ENCODE results near the gene TMEM59. TPM values are rescaled to one million over a fixed set of nuclear protein-coding genes. Genes with fewer than 3 reads are reported as not detected.
A peak's percentile ranks its signal among the peaks of the same experiment; 100 is the strongest.
"Not testable (repeated sequence)": the region's sequence is repeated elsewhere in the genome, so short reads cannot be mapped to it uniquely, and the experiment has no call there.

The TMEM59 gene
- total RNA-seq, 6 experiments from 2014 or later = 133 to 379 (median 280) TPM

DNA sequence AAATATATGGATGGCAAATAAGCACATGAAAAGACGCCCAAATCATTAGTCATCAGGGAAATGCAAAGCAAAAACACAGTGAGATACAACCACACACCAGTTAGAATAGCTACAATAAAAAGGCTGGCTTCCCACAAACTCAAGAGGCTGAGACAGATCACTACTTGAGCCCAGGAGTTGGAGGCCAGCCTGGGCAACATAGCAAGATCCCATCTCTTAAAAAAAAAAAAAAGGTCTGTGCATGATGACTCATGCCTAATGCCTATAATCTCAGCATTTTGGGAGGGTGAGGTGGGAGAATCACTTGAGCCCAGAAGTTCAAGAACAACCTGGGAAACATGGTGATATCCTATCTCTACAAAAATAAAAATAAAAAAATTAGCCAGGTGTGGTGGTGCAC, 54.8 kb downstream of the TMEM59 start:
- Histone ChIP-seq H3K4me1 (no peaks in the 10 kb centered on the region), H3K27me3 (no peaks in the 10 kb centered on the region), H3K4me3 (no peak overlapping the region), H3K36me3 (no peaks in the 10 kb centered on the region), H3K9me3 (no peaks in the 10 kb centered on the region), H3K27ac (no peak overlapping the region)
- TF ChIP-seq, protein P1, sequence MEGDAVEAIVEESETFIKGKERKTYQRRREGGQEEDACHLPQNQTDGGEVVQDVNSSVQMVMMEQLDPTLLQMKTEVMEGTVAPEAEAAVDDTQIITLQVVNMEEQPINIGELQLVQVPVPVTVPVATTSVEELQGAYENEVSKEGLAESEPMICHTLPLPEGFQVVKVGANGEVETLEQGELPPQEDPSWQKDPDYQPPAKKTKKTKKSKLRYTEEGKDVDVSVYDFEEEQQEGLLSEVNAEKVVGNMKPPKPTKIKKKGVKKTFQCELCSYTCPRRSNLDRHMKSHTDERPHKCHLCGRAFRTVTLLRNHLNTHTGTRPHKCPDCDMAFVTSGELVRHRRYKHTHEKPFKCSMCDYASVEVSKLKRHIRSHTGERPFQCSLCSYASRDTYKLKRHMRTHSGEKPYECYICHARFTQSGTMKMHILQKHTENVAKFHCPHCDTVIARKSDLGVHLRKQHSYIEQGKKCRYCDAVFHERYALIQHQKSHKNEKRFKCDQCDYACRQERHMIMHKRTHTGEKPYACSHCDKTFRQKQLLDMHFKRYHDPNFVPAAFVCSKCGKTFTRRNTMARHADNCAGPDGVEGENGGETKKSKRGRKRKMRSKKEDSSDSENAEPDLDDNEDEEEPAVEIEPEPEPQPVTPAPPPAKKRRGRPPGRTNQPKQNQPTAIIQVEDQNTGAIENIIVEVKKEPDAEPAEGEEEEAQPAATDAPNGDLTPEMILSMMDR (IDR thresholded peaks at IDR 0.05) = no peak
- TF ChIP-seq POLR2A (IDR thresholded peaks at IDR 0.05) = no peak
- 100% methylated on average over 1 of the region's 1 CpG for WGBS (ENCODE audit: insufficient coverage, low coverage, low lambda C conversion rate, missing lambda C conversion rate)
- ATAC-seq (no peak), DNase-seq (no peak)
- intact Hi-C loops (cut with DNase I) = no loop called here

- Histone ChIP-seq H3K9me3 (no peaks in the 10 kb centered on the region), H3K27ac (no peak overlapping the region), H3K27me3 (no peaks in the 10 kb centered on the region), H3K4me1 (no peaks in the 10 kb centered on the region), H3K4me3 (no peak overlapping the region), H3K36me3 (no peaks in the 10 kb centered on the region)
- ATAC-seq (no peak), DNase-seq (no peak)
- intact Hi-C loops (cut with DNase I) = no loop called here
- WGBS (ENCODE audit: insufficient coverage, low coverage, low lambda C conversion rate, missing lambda C conversion rate) = 92% methylated on average over 1 of the region's 1 CpG
- TF ChIP-seq POLR2A (IDR thresholded peaks at IDR 0.05) = no peak
- TF ChIP-seq, protein P1 (IDR thresholded peaks at IDR 0.05) = no peak
Measured at GRCh38 chr1:53995683-53996082, 57.3 kb downstream of the TMEM59 start.

GRCh38 chr1:53994516-53994915, 58.5 kb downstream of the TMEM59 start:
- ATAC-seq; H3K36me3 ChIP-seq; H3K9me3 ChIP-seq; DNase-seq; H3K27ac ChIP-seq; H3K27me3 ChIP-seq; H3K4me3 ChIP-seq; intact Hi-C loops (cut with DNase I); H3K4me1 ChIP-seq: not testable (repeated sequence)
- 86% methylated on average over 2 of the region's 2 CpGs for WGBS (ENCODE audit: insufficient coverage, low coverage, low lambda C conversion rate, missing lambda C conversion rate)

DNA sequence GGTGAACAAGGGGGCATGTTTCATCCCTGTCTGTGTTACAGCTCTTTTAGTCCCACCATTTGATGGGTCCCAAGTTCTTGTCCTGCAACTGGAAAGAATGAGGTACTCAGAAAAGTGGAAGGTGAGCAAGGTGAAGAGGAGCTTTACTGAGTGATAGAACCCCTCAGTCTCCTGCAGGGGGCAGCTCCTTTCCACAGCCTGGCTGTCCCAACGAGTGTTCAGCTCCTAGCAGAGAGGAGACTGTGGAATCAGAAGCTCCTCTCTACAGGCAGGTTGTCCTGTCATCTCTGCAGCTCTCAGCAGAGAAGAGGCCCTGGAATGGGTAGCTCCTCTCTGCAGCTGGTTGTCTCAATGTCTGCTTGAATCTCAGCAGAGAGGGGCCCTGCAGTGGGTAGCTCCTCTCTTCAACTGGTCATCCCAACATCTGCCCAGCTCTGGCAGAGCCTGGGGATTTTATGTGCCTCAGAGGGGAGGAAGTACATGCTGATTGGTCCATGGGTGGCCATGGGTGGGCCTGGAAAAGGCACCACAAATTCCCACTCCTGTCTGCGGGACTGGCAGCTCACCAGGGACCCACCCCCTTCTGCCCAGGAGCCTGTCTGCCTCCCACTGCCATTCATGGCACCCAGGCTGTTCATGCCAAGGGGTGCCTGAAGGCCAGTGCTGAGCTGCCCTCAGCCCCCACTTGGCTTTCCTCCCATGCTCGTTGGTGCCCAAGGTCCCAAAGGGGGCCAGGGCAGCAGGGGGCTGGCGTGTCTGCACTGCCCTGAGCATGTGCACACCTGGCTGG, 60.7 kb downstream of the TMEM59 start:
- H3K9me3 ChIP-seq = no peaks in the 10 kb centered on the region
- TF ChIP-seq, protein P1 (IDR thresholded peaks at IDR 0.05) = peak; percentile 17 to 41 (median 26)
- TF ChIP-seq POLR2A (IDR thresholded peaks at IDR 0.05) = no peak
- no peaks in the 10 kb centered on the region for H3K4me1 ChIP-seq
- ATAC-seq (peak; percentile 53 to 79 (median 61)), DNase-seq (no peak)
- no peaks in the 10 kb centered on the region for H3K36me3 ChIP-seq
- no peak overlapping the region for H3K4me3 ChIP-seq
- no peak overlapping the region for H3K27ac ChIP-seq
- WGBS (ENCODE audit: insufficient coverage, low coverage, low lambda C conversion rate, missing lambda C conversion rate) = no CpG with 5 or more reads among the region's 4 CpGs
- intact Hi-C loops (cut with DNase I) = no loop called here
- no peaks in the 10 kb centered on the region for H3K27me3 ChIP-seq

GRCh38 chr1:53987880-53988279, 65.1 kb downstream of the TMEM59 start:
- DNase-seq (no peak), ATAC-seq (no peak)
- TF ChIP-seq POLR2A (IDR thresholded peaks at IDR 0.05) = no peak
- TF ChIP-seq, protein P1 (IDR thresholded peaks at IDR 0.05) = no peak
- Histone ChIP-seq H3K27me3 (no peaks in the 10 kb centered on the region), H3K4me1 (peaks cover 0 to 6% (median 0%) of the 10 kb centered on the region in 4 donors), H3K36me3 (no peaks in the 10 kb centered on the region), H3K9me3 (no peaks in the 10 kb centered on the region), H3K4me3 (no peak overlapping the region), H3K27ac (no peak overlapping the region)
- intact Hi-C loops (cut with DNase I) = no loop called here
- 84% methylated on average over 2 of the region's 2 CpGs for WGBS (ENCODE audit: insufficient coverage, low coverage, low lambda C conversion rate, missing lambda C conversion rate)
